Amygdala (tissue), 56 donors: ENCODE results near the gene HDLBP.
A peak's percentile ranks its signal among the peaks of the same experiment; 100 is the strongest.

Experiments
- DNase-seq, 56 donors: peaks; one replicate each; lab custom pipeline; 2025; lab: John Stamatoyannopoulos, UW

Gene HDLBP

DNA sequence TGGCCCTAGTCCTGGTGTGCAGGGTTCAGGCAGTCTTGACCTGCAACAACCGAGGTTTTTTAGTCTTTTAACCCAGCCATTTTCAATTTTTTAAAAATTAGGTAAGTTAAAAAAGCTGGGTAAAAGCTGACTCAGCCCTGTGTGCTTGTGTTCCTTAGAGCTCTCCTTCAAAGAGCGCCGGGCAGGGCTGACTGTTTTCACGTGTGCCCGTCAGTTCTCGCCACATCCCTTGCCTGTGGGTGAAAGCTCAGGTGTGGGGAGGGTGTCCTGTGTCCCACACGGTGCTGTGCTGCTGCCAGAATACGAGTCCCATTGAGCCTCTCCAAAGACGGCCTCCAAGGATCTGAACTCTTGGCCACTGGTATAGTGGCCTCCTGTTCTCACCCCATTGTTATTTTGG is 132.3 kb downstream of the HDLBP start:
- no peak for DNase-seq

- DNase-seq = no peak
These were observed 132.8 kb downstream of the HDLBP start for GRCh38 chr2:241182531-241183133.

DNA sequence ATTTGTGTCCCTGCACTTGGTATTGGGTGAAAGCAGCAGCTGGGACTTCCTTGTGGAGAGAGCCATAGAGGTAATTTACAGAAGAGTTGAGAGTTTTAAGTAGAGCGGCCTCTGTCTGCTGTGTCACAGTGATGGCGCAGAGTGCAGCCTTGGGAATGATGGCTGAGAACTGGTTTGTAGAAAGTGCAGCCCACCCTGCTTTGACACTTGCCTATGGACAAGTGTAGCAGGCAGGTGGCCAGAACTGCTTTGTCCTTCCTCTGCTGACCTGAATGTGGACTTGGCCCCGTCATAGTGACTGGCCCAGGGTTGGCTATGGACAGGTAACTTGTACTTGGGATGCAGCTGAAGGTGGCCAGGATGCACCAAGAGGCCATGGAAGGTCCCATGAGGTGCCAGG is 133.3 kb downstream of the HDLBP start:
- no peak for DNase-seq

DNA sequence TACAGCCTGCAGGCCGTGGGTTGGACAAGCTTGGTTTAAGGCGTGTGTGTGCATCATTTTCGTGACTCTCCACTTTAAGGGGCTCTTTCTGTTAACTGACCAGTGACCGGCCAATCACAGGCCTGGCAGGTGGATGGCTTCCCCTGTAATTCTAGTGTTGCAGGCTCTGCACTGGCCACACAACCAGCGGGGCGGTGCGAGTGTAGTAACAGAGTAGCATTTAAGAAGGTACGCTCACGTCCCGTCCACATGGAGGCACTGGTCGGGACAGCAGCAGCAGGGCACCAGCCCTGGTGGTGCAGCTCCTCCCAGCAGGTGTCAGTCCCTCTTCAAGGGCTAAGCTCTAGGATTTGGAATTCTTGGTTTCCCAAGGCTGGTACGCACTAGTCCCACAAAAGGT is 135.0 kb downstream of the HDLBP start:
- DNase-seq = no peak

DNA sequence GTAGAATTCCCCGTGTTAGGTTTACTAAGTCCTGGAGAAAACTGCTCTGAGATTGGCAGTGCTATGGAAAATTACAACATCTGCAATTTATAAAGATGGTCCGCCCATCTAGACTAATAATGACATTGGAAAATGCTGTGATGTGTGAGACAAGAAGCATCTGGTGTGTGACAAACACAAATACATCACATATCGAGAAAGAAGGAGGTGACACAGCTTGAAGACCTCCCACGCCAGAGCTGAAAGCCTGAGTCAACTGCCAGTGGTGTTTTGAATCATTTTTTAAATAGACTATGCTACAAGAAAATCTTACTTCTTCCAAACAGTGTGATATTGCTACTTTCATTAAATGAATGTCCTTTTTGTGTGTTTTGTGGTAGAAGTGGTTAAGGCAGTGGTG is 135.6 kb downstream of the HDLBP start:
- DNase-seq = peak in 4 of 56 donors; percentile 8 to 46 (median 21)

DNA sequence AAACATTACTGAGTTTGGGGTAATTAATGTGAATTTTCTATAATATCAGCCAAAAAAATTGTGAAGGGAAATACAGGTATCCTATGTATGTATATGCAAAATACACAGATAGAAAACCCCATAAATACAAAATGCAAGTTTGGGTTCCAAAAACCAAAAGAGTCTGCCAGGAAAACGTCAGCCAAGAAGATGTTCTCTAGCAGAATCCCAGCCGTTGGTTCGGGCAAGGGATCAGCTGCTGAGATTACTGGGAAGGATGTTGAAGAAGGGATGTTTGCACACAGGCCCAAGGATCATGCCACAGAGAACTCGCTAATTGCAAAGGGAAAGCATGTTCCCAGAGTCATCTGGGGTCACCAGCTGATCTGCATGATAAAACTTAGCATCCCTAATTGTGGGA is 136.5 kb downstream of the HDLBP start:
- DNase-seq = no peak

- DNase-seq = no peak
These were observed 137.7 kb downstream of the HDLBP start for GRCh38 chr2:241177526-241178334.
